Aortic smooth muscle cell (primary cell): ENCODE results near the gene CYP51A1. TPM values are rescaled to one million over a fixed set of nuclear protein-coding genes. Genes with fewer than 3 reads are reported as not detected.

Experiments
- total RNA-seq: library from RNA; depleted of rRNA; stranded (reverse); fragments of >200 nt; gene quantifications from 2 replicates; pipeline ENCODE4 v1.2.3, GENCODE V29; 2014

The CYP51A1 gene
- total RNA-seq, result 149 and 161 TPM in 2 replicates

DNA sequence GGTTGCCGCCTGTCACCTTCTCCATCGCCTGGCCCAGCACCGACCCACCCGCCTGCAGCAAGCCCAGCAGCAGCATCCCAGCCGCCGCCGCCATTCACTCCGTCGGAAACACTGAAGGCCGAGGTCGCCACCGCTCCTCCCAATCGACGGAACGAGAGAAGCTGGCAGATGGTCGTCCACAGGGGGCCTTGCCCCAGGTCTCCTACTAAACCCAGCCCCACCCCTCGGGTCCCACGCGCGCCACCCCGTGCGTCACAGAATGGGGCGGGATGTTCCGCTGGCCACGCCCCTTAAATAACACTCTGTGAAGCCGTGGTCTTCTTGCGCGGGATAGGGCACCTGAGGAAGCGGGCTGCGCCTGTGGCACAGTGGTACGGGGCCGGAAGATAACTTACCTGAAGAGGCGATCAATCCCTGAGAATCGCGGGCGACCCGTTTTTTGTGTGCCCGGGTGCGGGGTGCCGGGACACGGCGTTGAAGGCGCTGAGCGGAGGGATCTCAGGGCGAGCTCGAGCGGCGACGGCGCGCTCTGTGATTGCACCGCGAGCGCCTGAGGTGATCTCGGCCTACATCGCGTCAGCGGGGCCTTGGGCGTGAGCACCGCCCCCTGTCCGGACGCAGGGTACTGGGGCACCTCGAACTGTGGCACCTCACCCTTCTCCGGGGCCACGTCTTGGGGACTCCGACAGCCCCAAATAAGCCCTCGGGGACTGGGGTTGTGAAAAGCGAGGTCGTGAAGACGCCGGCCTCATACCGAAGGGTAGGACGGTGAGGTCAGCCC lies at the start of gene CYP51A1:
Gene CYP51A1 (minus strand): TSS at position 207 of the 781 bp plus-strand sequence. CDS start 113 bp downstream, at position 94.

DNA sequence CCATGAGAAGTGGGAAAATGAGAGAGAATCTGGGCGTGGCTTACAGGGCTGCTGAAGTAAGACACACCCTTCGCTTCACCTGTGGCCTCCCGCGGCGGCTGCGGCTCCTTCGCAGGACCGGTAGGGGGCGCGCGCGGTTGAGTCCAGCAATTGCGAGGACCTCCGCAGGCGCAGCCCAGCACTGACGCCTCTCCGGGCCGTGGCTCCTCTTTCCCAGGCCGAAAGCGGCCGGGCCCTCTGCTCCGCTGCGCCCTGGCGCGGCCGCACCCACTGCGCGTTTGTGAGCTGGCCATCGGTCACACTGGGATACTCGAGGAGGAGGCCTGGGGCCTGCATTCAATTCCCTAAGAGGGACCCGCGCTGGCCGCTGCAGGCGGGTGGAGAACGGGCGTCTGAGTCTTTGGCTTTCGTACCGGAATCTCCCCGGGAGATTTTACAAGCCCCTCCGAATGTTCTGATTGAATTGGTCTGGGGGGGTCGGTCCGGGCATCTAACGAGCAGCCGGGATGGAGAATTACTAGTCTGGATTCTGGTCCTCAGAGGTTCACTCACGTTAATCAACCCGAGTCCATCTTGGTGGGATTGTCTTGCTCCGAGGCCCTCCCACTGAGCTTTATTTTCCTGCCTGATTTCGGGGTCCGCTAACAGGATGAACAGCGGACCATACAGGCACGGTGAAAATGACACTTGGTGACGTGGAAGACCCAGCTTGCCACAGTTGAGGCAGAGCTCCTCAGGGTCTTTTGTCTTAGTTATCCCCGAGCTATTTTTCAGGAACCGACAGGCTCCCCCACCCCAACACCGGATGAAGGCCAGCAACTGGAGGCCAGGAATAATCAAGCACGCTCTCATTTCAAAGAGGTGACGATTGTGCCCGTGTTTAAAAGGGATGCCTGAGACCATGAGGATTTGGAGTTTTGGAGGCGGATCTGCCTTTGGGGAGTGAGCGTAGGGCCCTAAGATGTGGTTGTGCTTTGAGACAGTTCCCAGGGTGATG lies 44.9 kb upstream of the CYP51A1 start, which contains the start of gene LRRD1:
Gene LRRD1 (minus strand): TSS at position 215 of the 997 bp plus-strand sequence. CDS start 13,940 bp downstream, outside the sequence.

Other genes with a start within 250 kb of the CYP51A1 start
- gene AKAP9, start 193.6 kb downstream of the CYP51A1 start, total RNA-seq, result 39.6 and 41.8 TPM in 2 replicates
- gene LRRD1, start 44.7 kb upstream of the CYP51A1 start, total RNA-seq, result 0.12 and 0.13 TPM in 2 replicates
- 45.2 and 52.5 TPM in 2 replicates for gene KRIT1, start 111.4 kb upstream of the CYP51A1 start, total RNA-seq
- gene ANKIB1, start 111.5 kb upstream of the CYP51A1 start, total RNA-seq, result 43.5 and 60.4 TPM in 2 replicates